GM10266 (cell line): ENCODE data around the gene JAKMIP1.

ENCODE experiments used
- DNase-seq: peaks from one replicate; pipeline ENCODE4 v3.0.0; 2012; ENCODE audit errors: extremely low spot score
- TF ChIP-seq, protein P1 (sequence below): IDR thresholded peaks from 2 replicates; pipeline ENCODE4 v1.5.1; 2012; ENCODE audit warnings: mild to moderate bottlenecking, low read depth; ENCODE audit not compliant: control insufficient read depth, insufficient read depth; ENCODE audit errors: missing control alignments

Gene JAKMIP1

DNA sequence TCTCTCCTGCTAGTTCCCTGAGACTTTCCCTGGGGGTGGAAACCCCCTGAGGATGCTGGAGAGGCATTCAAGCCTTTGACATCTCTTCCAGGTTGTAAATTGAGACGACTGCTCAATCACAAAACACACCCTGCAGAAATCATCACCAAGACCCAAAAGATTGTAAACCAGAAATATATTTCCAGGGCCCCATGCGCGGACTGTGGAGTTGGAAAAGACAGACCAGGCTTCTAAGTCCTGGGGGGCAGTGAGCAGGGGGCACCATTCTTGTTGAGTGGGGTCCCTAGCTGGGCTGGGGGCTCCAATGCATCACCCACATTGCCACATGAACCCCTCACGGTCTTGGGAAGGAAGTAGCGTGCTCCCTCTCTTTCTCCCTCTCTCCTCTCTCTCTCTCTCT is 94.2 kb downstream of the JAKMIP1 start:
- TF ChIP-seq, protein P1, sequence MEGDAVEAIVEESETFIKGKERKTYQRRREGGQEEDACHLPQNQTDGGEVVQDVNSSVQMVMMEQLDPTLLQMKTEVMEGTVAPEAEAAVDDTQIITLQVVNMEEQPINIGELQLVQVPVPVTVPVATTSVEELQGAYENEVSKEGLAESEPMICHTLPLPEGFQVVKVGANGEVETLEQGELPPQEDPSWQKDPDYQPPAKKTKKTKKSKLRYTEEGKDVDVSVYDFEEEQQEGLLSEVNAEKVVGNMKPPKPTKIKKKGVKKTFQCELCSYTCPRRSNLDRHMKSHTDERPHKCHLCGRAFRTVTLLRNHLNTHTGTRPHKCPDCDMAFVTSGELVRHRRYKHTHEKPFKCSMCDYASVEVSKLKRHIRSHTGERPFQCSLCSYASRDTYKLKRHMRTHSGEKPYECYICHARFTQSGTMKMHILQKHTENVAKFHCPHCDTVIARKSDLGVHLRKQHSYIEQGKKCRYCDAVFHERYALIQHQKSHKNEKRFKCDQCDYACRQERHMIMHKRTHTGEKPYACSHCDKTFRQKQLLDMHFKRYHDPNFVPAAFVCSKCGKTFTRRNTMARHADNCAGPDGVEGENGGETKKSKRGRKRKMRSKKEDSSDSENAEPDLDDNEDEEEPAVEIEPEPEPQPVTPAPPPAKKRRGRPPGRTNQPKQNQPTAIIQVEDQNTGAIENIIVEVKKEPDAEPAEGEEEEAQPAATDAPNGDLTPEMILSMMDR, result no peak
- no peak for DNase-seq

DNA sequence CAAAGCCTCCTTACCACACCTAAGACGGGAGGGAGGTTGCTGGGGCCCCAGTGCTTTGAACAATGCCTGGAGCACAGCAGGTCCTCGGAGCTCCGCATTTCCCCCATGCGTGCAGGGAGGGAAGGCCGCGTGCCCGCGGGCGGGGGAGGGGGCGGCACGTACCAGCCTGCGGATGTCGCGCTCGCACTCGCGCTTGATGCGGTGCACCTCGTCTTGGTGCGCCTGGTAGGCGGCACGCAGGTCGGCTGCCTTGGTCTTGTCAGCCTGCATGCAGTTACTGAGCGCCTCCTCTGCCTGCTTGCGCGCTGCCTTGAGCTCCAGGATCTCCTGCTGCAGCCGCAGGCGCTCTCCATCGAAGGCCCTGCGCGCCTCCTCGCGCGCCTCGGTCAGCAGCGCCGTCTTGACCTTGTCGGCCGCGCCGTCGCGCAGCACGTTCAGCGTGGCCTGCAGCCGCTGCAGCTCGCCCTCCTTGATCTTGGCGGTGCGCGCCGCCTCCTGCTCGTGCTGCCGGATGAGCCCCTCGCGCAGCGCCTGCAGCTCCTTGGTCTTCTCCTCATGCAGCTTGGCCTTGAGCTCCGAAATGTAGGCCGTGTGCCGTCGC is 94.9 kb downstream of the JAKMIP1 start:
- TF ChIP-seq, protein P1, result no peak
- no peak for DNase-seq

DNA sequence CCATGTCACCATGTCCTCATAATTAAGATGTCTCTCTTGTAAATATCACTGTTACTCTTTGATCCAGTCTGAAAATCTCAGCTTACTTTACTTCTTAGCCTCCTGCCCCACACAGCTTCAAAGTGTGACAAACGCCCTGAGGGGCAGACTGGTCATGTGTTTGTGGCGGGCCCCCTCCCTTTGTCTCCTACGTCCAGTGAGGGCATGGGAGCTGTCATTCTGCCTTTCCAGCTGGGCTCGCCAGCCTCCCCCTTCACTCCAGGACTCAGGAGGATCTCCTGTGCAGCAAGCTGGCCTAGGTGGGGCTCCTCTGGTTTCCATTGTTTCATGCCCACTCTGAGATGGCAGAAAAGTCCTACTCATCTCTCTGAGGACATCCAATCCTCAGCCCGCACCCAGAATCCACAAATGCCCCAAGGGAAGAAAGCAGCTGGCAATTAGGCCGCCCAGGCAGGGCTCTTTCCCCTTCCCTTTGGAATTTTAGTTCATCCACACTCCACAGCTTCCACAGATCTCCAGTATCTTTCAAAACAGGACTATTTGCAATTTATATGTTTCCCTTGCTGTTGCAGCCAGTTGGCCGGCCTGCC is 95.7 kb downstream of the JAKMIP1 start:
- no peak for DNase-seq
- TF ChIP-seq, protein P1, result no peak

DNA sequence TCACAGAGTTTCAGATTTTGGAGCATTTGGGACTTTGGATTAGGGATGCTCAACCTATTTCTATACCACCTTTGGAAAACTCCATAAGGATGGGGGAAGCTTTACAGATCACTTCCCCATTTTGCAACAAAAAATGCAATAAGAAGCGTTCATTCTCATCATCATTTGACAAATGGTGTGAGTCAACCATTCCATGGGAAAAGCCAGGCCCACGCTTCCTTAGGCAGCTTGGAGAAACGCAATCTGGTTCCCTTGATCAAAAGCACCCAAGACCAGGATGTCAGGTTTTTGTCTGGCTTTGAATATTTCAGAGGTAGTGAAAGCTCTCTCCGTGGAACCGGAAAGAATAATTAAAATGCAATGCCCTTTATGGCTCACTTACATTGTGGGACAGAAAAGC is 102.8 kb downstream of the JAKMIP1 start:
- TF ChIP-seq, protein P1, result no peak

DNA sequence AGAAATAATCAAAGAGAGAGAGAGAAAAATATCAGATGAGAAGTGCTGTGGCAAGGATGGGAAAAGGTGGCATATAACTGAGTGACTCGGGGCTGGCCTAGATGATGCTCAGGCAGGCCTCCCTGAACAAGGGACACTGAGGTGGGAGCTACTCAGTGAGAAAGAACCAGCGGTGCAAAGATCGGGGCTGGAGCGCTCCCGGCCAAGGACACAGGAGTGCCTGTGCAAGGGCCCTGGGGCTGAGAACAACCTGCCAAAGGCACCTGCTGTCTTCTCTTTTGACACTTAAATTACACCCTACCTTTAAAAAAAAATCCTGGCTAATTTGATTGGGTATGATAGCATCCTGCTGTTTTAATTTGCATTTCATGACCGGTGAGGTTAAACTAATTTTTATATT is 104.5 kb downstream of the JAKMIP1 start:
- DNase-seq, result no peak
- TF ChIP-seq, protein P1, result no peak

More for the DNA sequence above, 102.8 kb downstream of the JAKMIP1 start:
- DNase-seq, result no peak

DNA sequence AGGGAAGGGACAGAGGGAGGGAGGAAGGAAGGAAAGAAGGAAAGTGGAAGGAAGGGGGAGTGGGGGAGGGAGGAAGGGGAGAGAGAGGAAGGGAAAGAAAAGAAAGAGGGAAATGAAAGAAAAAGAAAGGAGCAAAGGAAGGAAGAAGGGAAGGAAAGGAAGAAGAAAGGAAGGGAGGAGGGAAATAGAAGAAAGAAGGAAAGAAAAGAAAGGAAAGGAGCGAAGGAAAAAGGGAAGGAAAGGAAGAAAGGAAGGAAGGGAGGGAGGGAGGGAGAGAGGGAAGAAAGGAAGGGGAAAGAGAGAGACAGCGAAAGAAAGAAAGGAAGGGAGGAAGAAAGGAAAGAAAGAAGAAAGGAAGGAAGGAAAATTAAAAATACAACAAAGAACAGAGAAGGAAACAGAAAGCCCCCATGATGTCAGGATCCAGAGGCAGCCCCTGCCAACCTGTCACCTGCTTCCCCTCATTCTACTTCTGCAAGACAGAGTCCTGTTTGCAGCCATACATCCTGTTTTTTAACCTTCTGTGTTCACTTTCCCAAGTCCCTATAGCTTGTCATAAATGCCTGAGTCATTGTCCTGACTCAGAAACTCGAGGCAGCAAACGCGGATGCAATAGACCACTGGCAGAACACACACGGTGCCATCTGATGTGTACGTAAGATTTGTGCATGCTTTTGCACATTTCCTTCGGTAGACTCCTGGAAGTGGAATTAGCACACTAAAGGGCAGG is 105.2 kb downstream of the JAKMIP1 start:
- TF ChIP-seq, protein P1, result no peak
- DNase-seq, result no peak

DNA sequence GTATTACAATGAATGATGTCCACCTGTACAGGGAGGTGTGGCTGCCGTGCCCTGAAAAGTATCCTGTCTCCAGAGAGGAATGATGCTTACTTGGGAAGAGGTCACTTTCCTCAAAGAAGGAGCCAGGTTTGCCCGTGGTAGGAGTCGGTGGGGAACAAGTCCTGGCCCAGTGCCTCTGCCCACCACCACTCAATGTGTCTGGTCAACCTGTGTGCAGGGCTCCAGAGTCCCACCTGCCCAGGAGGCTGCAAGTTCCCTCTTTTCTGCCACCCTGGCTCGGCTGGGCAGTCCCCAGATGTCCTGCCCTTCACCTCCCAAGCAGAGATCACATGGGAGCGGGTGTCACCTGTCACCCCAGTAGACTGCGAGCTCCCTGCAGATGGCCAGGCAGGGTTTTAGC is 106.7 kb downstream of the JAKMIP1 start:
- TF ChIP-seq, protein P1, result no peak

More for the DNA sequence above, 106.7 kb downstream of the JAKMIP1 start:
- no peak for DNase-seq
